Ishikawa (cell line): ENCODE data around the gene RNF223.
A peak's percentile ranks its signal among the peaks of the same experiment; 100 is the strongest.

Experiments
- CEBPB ChIP-seq: IDR thresholded peaks from 2 replicates; pipeline ENCODE4 v1.6.1; 2012
- CREB1 ChIP-seq: IDR thresholded peaks from 2 replicates; pipeline ENCODE4 v1.6.1; 2012; ENCODE audit warnings: low read depth
- EGR1 ChIP-seq: IDR thresholded peaks from 2 replicates; pipeline ENCODE4 v1.6.1; 2012
- EP300 ChIP-seq: IDR thresholded peaks from 2 replicates; pipeline ENCODE4 v1.6.1; 2012; ENCODE audit warnings: borderline replicate concordance
- FOXM1 ChIP-seq: IDR thresholded peaks from 2 replicates; pipeline ENCODE4 v1.6.1; 2012; ENCODE audit warnings: low read depth, borderline replicate concordance
- NFIC ChIP-seq: IDR thresholded peaks from 2 replicates; pipeline ENCODE4 v1.6.1; 2012
- RAD21 ChIP-seq: IDR thresholded peaks from 2 replicates; pipeline ENCODE4 v1.6.1; 2012; ENCODE audit warnings: low read depth
- TAF1 ChIP-seq: IDR thresholded peaks from 2 replicates; pipeline ENCODE4 v1.6.1; 2012; ENCODE audit warnings: low read depth, mild to moderate bottlenecking
- TCF12 ChIP-seq: IDR thresholded peaks from 2 replicates; pipeline ENCODE4 v1.6.1; 2012; ENCODE audit warnings: low read depth
- TEAD4 ChIP-seq: IDR thresholded peaks from 2 replicates; pipeline ENCODE4 v1.6.1; 2012
- YY1 ChIP-seq: IDR thresholded peaks from 2 replicates; pipeline ENCODE4 v1.6.1; 2012; ENCODE audit warnings: low read depth
- ZBTB7A ChIP-seq: IDR thresholded peaks from 2 replicates; pipeline ENCODE4 v1.6.1; 2012; ENCODE audit warnings: low read depth
- TF ChIP-seq, protein P1 (sequence below): IDR thresholded peaks from 2 replicates; pipeline ENCODE4 v1.6.1; 2012
- TF ChIP-seq, protein P2 (sequence below): IDR thresholded peaks from 2 replicates; pipeline ENCODE4 v1.6.1; 2012
- TF ChIP-seq, protein P3 (sequence below): IDR thresholded peaks from 2 replicates; pipeline ENCODE4 v1.6.1; 2012; ENCODE audit warnings: low read depth, mild to moderate bottlenecking

RNF223 gene

DNA sequence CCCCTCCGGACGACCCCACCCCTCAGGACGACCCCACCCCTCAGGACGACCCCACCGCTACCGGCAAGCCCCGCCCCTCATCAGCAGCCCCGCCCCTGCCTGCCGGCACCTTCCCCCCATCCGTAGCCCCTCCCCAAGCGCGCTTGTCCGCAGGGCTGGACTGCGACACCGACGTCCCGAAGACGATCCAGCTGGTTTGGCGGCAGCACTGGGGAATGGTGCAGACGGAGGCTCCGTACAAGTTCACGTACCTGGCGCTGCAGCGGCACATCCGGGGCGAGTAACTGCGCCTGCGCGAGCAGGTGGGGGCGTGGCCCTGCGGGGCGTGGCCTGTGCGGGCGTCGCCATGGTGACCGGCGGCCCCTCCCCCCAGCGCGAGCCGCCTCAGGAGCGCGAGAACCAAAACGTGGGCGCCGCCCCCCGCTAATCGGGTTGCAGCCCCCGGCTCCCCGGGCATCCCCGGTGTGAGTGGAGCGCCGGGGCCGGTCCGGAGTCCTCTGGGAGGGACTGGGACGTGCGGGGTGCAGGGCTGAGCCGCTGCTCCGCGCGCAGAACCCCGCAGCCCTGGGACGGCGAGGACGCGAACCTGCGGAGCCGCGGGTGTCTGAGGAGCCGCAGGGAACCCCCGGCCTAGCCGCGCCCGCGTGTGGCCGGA is 4.9 kb downstream of the RNF223 start:
- TF ChIP-seq FOXM1 (no peak), TCF12 (0 out of 2 replicates have a peak, but pooled peaks have one; percentile 41), ZBTB7A (0 out of 2 replicates have a peak, but pooled peaks have one; percentile 38), NFIC (no peak), CREB1 (no peak), CEBPB (no peak), TAF1 (no peak), EP300 (no peak), TEAD4 (no peak)
- TF ChIP-seq, protein P1, sequence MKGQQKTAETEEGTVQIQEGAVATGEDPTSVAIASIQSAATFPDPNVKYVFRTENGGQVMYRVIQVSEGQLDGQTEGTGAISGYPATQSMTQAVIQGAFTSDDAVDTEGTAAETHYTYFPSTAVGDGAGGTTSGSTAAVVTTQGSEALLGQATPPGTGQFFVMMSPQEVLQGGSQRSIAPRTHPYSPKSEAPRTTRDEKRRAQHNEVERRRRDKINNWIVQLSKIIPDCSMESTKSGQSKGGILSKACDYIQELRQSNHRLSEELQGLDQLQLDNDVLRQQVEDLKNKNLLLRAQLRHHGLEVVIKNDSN, result 0 out of 2 replicates have a peak, but pooled peaks have one; percentile 18
- TF ChIP-seq, protein P2, sequence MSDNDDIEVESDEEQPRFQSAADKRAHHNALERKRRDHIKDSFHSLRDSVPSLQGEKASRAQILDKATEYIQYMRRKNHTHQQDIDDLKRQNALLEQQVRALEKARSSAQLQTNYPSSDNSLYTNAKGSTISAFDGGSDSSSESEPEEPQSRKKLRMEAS, result peak; percentile 88

DNA sequence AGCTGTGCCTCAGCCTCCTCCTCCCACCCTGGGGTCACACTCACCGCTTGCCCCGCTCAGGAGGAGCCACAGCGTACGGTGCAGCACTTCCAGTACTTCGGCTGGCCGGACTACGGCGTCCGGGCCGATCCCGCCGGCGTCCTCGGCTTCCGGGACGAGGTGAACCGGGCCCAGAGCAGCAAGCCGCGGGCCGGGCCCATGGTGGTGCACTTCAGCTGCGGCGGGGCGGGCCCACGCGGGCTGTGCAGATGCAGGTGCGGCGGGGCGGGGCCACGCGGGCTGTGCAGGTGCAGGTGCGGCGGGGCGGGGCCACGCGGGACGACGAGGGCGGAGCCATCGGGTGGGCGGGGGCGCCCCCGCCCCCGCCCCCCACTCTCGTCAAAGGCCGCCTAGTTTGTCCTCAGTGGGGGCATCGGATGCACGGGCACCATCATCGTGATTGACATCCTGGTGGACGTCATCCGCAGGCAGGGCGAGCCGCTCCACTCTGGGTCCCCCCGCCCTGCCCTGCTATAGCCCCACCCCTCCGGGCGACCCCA is 5.5 kb downstream of the RNF223 start:
- TF ChIP-seq, protein P1, result no peak
- TF ChIP-seq TCF12 (peak; percentile 42), YY1 (no peak), CEBPB (no peak), TEAD4 (no peak), RAD21 (no peak)

DNA sequence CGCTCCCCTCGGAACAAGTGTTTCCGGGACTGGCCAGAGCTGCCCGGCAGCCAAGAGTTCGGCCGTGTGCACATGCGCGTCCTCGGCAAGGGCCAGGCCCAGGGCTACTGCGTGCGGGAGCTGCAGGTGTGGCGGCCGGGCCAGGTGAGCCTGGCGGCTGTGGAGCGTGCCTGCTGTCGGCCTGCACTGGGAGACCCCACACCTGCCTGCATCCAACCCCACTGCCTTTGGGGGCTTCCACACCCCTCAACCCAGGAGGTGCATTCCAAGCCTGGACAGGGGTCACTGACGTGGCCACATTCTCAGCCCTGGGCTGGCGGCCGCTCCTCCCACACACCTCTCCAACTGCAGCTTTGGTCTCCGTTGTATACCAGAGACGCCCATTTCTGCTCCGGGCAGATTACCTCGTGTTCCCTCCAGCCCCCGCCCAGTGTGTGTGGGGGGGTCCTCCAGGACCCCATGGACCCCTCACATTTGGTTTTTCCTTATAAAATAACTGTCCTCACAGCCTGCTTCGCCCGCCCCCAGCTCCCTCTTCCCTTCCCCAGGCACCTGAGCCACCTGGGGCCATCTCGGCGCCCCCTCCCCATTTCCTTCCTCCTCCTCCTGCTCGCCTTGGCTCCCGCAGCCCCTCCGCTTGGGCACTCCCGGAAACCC is 6.1 kb downstream of the RNF223 start:
- TF ChIP-seq, protein P1, result no peak
- TF ChIP-seq EGR1, result no peak
- no peak for TF ChIP-seq YY1
- peak; percentile 60 for TF ChIP-seq ZBTB7A
- TF ChIP-seq TEAD4, result no peak
- TF ChIP-seq EP300, result no peak
- no peak for TF ChIP-seq CREB1
- TF ChIP-seq, protein P2, result no peak

DNA sequence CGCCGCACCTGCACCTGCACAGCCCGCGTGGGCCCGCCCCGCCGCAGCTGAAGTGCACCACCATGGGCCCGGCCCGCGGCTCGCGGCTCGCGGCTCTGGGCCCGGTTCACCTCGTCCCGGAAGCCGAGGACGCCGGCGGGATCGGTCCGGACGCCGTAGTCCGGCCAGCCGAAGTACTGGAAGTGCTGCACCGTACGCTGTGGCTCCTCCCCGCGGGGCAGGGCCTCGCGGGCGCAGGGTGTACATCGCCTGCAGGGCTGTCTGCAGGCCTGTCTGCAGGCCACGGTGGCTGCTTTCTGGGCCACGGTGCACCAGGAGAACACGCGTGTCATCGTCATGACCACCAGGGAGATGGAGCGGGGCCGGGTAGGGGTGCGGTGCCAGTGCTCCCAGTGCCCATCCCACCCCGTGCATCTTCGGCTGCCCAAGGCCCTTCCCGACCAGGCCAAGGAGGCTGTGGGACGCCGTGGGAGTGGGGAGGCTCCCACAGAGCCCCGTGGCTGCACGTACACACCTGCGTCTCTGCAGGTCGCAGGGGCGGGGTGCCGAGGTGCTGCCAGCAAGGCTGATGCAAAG is 6.7 kb downstream of the RNF223 start:
- TF ChIP-seq YY1, result no peak
- TF ChIP-seq, protein P2, result no peak
- TF ChIP-seq TCF12, result no peak
- no peak for TF ChIP-seq NFIC
- TF ChIP-seq ZBTB7A, result no peak
- no peak for TF ChIP-seq EP300
- TF ChIP-seq EGR1, result no peak
- no peak for TF ChIP-seq CREB1
- TF ChIP-seq RAD21, result no peak
- TF ChIP-seq TAF1, result no peak
- TF ChIP-seq CEBPB, result no peak
- no peak for TF ChIP-seq TEAD4
- TF ChIP-seq, protein P1, result no peak
- TF ChIP-seq FOXM1, result no peak
- TF ChIP-seq, protein P3, sequence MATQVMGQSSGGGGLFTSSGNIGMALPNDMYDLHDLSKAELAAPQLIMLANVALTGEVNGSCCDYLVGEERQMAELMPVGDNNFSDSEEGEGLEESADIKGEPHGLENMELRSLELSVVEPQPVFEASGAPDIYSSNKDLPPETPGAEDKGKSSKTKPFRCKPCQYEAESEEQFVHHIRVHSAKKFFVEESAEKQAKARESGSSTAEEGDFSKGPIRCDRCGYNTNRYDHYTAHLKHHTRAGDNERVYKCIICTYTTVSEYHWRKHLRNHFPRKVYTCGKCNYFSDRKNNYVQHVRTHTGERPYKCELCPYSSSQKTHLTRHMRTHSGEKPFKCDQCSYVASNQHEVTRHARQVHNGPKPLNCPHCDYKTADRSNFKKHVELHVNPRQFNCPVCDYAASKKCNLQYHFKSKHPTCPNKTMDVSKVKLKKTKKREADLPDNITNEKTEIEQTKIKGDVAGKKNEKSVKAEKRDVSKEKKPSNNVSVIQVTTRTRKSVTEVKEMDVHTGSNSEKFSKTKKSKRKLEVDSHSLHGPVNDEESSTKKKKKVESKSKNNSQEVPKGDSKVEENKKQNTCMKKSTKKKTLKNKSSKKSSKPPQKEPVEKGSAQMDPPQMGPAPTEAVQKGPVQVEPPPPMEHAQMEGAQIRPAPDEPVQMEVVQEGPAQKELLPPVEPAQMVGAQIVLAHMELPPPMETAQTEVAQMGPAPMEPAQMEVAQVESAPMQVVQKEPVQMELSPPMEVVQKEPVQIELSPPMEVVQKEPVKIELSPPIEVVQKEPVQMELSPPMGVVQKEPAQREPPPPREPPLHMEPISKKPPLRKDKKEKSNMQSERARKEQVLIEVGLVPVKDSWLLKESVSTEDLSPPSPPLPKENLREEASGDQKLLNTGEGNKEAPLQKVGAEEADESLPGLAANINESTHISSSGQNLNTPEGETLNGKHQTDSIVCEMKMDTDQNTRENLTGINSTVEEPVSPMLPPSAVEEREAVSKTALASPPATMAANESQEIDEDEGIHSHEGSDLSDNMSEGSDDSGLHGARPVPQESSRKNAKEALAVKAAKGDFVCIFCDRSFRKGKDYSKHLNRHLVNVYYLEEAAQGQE, result no peak

DNA sequence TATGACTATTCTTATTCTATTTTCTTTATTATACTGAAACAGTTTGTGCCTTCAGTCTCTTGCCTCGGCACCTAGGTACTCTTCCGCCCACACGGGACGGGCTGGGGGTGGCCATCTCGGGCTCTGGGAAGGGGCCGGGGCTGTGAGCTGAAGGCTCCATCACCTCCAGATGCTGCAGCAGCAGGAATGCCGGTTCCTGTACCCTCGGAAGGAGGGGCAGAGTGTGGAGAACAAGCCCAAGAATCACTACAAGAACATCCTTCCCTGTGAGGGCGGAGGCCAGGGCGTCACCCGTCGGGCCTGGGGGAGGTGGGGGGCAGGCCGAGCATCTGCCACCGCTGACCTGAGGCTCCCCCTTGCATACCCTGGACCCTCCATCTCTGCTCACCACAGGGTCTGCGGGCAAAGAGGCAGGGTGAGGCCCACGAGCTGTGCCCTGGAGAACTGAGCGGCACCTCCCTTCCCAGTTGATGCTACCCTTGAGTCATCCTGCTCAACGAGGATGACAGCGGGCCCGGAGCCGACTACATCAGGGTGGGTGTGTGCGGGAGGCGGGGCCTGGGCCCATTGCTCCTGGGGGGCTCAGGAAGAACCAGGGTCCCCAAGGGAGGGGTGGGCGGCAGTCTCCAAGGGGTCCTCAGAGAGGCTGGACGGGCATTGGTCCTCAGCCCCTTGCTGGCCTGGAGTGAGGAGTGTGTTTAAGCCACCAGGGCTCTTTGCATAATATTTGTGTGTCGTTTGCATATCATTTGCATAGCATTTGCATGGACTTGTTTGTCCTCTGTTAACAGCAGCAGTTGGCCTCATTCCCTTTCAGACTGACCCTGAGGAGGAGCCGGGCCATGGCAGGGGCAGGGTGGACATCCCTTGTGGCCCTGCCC is 7.5 kb downstream of the RNF223 start:
- TF ChIP-seq TAF1 (no peak), EP300 (no peak), YY1 (no peak), NFIC (no peak), ZBTB7A (no peak), CEBPB (no peak), TCF12 (no peak), RAD21 (no peak), FOXM1 (no peak), EGR1 (no peak)
- TF ChIP-seq, protein P1, result no peak
- TF ChIP-seq, protein P2, result no peak
